Ammon's horn (tissue), 1 donor: Measurements from ENCODE around the gene ATP12A.

Experiments
- DNase-seq: peaks from one replicate; pipeline ENCODE4 v3.0.0-alpha.2; 2016; ENCODE audit warnings: low spot score

The ATP12A gene

GRCh38 chr13:24663586-24663985 lies 16.6 kb upstream of the ATP12A start:
- DNase-seq, result no peak

DNA sequence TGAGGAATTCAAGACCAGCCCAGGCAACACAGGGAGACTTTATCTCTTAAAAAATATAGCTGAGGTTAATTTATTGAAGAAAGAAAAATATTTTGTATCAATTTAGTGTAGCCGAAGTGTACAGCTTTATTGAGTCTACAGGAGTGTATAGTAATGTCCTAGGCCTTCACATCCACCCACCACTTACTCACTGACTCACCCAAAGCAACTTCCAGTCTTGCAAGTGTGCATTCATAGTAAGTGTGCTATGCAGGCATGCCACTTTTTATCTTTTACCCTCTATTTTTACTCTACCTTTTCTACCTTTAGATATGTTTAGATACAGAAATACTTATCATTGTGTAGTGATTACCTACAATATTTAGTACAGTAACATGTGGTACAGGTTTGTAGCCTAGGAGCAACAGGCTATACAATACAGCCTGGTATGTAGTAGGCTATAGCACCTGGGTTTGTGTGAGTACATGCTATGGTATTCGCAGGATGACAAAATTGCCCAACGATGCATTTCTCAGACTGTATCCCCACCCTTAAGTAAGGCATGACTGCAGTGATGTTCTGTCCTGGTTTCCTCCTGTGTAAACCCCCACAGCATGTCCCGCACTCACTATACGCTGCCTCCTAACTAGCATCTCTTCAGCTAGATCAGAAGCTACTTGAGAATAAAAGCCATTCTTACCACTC lies 15.3 kb upstream of the ATP12A start:
- DNase-seq, result no peak

GRCh38 chr13:24668511-24668910 lies 11.7 kb upstream of the ATP12A start:
- DNase-seq, result no peak

DNA sequence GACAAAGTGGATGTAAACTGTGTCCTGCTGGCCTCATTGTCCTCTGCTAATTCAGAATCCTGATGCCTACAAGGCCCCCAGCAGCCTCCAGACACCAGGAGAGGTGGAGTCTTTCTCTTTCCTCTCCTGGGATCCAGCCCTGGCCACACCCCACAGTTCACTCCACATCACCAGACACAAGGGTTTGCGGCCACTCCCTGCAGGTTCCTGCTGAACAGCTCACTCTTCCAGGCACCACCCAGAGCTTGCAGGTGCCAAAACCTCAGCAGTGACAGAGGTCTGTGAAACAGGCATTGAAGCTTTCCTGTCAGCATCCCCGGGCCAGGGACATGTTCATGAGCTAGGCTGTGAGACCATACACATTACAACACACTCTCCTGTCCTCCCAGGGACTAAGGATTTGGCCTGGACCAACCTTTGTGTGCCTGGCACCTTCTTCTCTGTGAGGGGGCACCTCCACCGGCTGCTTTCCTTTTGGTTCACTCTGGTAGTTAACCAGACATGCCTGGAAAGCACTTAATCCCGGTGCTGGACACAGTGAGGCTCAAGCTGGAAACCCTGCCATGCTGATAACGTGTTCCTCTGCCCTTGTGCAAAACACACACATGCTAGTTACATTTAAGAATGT lies 11.1 kb upstream of the ATP12A start:
- DNase-seq, result no peak

- no peak for DNase-seq
Measured at GRCh38 chr13:24670174-24670573, 10.0 kb upstream of the ATP12A start.

GRCh38 chr13:24670961-24671381 lies 9.2 kb upstream of the ATP12A start:
- no peak for DNase-seq

DNA sequence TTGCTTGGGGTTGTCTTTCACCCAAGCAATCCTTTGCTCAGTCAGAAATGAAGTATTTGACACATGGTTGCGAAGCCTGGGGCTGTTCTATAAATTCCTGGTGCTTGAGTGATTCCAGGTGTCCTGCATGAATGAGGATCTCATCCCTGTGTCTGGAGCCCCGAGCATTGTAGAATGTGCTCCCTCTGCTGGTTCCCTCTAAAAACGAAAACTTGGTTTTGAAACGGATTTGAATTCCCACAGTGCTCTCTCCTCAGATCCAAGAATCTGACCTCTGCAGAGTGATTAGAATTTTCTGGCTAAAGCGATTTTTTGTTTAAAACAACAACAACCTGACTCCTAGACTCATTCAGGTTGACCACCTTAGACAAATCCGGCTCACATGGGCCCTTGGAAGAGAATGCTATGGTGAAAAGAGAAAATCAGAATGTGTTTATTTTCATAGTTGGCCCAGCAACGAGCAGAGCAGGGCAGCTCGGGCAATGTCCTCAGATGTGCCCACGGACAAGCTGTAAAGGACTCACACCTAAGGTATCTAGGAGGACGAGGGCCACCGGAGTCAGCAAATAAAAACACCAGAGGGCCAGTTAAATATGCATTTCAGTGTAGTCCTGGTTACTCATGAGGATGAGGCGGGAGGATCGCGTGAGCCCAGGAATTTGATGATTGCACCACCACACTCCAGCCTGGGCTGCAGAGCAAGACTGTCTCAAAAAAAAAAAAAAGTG lies 8.7 kb upstream of the ATP12A start:
- DNase-seq, result peak; percentile 54

- DNase-seq, result no peak
Measured at GRCh38 chr13:24672141-24673132, 7.8 kb upstream of the ATP12A start.

GRCh38 chr13:24675806-24676570 lies 4.2 kb upstream of the ATP12A start:
- DNase-seq, result no peak

DNA sequence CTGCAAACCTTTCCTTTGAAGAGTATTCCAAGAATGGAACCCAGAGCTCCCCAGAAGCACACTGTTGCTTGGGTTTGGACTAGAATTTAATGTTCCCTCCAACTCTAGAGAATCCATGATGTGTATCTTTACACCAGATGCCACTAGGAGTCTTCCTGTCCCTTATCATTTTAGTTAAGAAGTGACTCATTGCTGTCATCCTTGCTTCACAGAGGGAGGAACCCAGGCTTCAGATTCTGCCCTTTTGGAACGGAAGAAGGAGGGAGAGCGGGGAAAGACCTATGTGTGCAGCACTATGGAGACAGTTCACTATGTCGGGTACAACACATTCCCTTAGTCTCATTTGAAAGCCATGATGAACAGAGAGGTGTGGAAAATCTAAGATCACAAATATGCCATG lies 2.1 kb upstream of the ATP12A start:
- no peak for DNase-seq

GRCh38 chr13:24679686-24680085 lies 522 bp upstream of the ATP12A start:
- DNase-seq, result no peak

DNA sequence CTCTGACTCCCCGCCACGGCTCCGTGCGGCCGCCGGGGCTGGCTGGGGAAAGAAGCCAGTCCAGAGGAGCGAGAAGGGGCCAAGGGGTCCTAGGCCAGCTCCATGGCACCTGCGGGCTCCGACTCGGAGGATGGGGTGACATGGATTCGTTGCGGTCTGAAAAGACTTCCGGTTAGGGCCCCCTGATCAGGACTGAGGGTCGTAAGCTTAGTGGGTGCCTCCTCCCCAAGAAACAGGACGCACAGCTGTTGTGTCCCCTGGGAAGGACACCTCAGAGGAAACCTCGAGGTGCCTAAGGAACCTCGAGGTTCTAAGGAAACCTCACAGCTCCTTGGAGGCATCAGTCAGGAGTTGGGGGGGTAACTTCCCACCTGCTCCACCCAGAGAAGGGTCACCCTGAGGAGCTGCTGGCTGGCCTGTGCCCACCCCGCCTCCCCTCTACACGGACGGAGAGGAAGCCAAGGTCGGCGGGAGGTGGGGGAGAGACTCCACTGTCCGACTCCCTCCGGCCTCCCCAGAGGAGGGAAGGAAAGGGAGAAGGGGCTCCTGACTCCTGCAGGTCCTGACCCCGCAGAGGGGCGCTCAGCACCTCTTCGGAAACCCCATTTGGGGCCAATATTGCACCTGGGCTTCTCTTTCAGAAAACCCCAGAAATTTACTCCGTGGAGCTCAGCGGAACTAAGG lies 855 bp downstream of the ATP12A start:
- no peak for DNase-seq

DNA sequence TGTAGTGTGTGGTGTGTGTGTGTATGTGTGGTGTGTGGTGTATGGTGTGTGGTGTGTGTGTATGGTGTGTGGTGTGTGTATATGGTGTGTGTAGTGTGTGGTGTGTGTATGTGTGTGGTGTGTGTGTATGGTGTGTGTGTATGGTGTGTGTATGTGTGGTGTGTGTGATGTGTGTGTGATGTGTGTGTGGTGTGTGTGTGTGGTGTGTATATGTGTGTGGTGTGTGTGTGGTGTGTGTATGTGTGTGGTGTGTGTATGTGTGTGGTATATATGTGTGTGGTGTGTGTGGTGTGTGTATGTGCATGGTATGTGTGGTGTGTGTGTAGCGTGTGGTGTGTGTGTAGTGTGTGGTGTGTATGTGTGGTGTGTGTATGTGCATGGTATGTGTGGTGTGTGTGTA lies 1.7 kb downstream of the ATP12A start:
- no peak for DNase-seq

- no peak for DNase-seq
Measured at GRCh38 chr13:24682353-24682752, 2.1 kb downstream of the ATP12A start.

GRCh38 chr13:24683351-24683750 lies 3.1 kb downstream of the ATP12A start:
- no peak for DNase-seq

GRCh38 chr13:24683838-24684599 lies 3.8 kb downstream of the ATP12A start:
- peak; percentile 71 for DNase-seq

GRCh38 chr13:24684600-24684998 lies 4.4 kb downstream of the ATP12A start:
- peak; percentile 66 for DNase-seq

DNA sequence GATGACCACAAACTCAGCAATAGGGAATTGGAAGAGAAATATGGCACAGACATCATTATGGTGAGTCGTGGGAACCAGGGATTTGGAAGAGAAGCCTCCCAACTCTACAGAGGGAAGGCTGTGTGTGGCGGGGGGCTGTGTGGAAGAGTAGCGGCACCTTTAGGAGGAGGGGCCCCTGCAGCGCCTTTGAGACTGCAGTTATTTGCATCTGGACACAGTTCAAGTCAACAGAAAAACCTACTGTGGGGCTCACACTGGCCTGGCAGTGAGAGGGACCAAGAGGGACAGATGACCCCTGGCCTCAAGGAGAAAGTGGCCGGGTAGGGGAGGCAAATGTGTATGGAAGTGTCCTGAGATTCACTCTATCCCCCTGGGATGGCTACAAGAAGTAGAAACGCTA lies 5.1 kb downstream of the ATP12A start:
- DNase-seq, result no peak

DNA sequence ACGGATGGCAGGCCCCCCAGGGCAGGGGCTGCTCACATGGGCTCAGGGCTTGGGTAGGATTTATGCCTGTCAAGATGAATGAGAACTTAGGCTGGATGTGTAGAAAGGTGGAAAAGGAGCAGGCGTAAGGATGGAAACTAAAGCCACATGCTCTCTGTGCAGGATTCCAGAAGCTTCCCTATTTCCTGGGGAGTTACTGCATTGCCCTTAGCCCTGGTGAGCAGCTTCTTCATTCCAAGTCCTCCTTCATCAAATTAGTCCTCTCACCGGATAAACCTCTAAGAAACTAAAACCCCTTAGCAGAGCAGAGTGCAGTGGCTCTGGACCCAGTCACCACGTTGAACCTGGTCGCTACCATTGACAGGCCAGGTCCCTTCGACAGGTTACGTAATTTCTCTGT lies 7.4 kb downstream of the ATP12A start:
- DNase-seq, result no peak

DNA sequence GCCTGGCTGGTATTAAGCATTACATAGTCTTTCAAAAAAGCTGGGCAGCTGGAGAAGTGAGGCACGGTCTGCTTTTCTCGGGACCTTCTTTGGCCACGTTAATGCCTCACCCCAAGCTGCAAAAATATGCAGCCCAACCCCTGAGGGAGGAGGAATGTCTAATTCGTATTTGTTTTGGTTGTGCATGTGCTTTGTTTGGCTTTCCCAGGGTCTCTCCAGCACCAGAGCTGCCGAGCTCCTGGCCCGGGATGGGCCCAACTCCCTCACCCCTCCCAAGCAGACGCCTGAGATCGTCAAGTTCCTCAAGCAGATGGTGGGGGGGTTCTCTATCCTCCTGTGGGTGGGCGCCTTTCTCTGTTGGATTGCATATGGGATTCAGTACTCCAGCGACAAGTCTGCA lies 7.9 kb downstream of the ATP12A start:
- no peak for DNase-seq
